COR-L47 (cell line): ENCODE results near the gene CRYBA4.

ENCODE experiments used
- DNase-seq: peaks from one replicate; lab custom pipeline; 2025; lab: John Stamatoyannopoulos, UW

Gene CRYBA4

GRCh38 chr22:26621663-26622062 lies at the start of gene CRYBA4:
CRYBA4 (plus strand) TSS chr22:26621963; CDS start chr22:26622597, 634 bp downstream.
- DNase-seq, result no peak

- DNase-seq, result no peak
These were observed 48.6 kb upstream of the CRYBA4 start for GRCh38 chr22:26573026-26573662.

- DNase-seq, result no peak
These were observed 47.6 kb upstream of the CRYBA4 start for GRCh38 chr22:26574001-26574723.

GRCh38 chr22:26576026-26576680 lies 45.6 kb upstream of the CRYBA4 start:
- DNase-seq, result no peak

- no peak for DNase-seq
These were observed 44.7 kb upstream of the CRYBA4 start for GRCh38 chr22:26577081-26577480.

- no peak for DNase-seq
These were observed 42.4 kb upstream of the CRYBA4 start for GRCh38 chr22:26579331-26579886.

GRCh38 chr22:26580240-26580962 lies 41.4 kb upstream of the CRYBA4 start:
- no peak for DNase-seq

- no peak for DNase-seq
These were observed 40.7 kb upstream of the CRYBA4 start for GRCh38 chr22:26581026-26581425.

- DNase-seq, result no peak
These were observed 40.1 kb upstream of the CRYBA4 start for GRCh38 chr22:26581633-26582168.

- no peak for DNase-seq
These were observed 37.8 kb upstream of the CRYBA4 start for GRCh38 chr22:26584010-26584409.

GRCh38 chr22:26585104-26585790 lies 36.5 kb upstream of the CRYBA4 start:
- DNase-seq, result no peak

GRCh38 chr22:26586556-26587325 lies 35.0 kb upstream of the CRYBA4 start:
- DNase-seq, result no peak

- no peak for DNase-seq
These were observed 33.7 kb upstream of the CRYBA4 start for GRCh38 chr22:26587991-26588613.

GRCh38 chr22:26588729-26589366 lies 32.9 kb upstream of the CRYBA4 start:
- no peak for DNase-seq

GRCh38 chr22:26589367-26589844 lies 32.4 kb upstream of the CRYBA4 start:
- no peak for DNase-seq

- DNase-seq, result peak; percentile 57
These were observed 31.7 kb upstream of the CRYBA4 start, which contains the start of gene TPST2 for GRCh38 chr22:26589845-26590736. TPST2 (minus strand) TSS chr22:26590132; CDS start chr22:26541630, 48,502 bp downstream.

- no peak for DNase-seq
These were observed 29.3 kb upstream of the CRYBA4 start for GRCh38 chr22:26592421-26592891.

- no peak for DNase-seq
These were observed 28.0 kb upstream of the CRYBA4 start for GRCh38 chr22:26593763-26594162.
